ENCODE results near the gene TEAD1. TPM values are rescaled to one million over a fixed set of nuclear protein-coding genes. Genes with fewer than 3 reads are reported as not detected.

Gene TEAD1
- total RNA-seq, 2 experiments from 2014 or later, result 0.43 to 0.68 TPM

DNA sequence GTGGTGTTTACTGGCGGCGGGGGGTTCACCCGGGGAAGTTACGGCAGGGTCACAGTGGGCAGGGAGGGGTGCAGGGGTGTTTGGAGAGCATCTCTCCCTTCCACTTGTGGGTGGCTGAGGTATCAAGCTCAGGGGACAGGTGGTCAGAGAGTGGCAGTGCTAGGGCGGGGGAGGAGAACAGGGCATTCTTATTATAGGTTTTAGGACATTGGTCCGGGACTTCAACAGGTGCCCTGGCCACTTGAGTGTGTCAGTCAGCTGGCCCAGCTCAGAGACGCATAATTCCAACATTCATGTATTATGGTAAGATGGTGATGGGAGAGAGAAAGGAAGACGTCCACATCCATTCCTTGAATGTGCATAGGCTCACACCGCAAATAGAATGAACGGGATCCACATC lies 101.7 kb downstream of the TEAD1 start:
- no peaks in the 10 kb centered on the region for H3K9me3 Mint-ChIP-seq
- DNase-seq, result no peak
- H3K36me3 Mint-ChIP-seq, result no peaks in the 10 kb centered on the region
- H3K4me1 Mint-ChIP-seq, result peaks cover 2% of the 10 kb centered on the region
- H3K27me3 Mint-ChIP-seq, result peaks cover 23% of the 10 kb centered on the region
- no peak overlapping the region for H3K4me3 Mint-ChIP-seq
- H3K27ac Mint-ChIP-seq, result no peak overlapping the region

- Mint-ChIP-seq H3K27me3 (peaks cover 24% of the 10 kb centered on the region), H3K9me3 (no peaks in the 10 kb centered on the region), H3K36me3 (no peaks in the 10 kb centered on the region), H3K4me1 (no peaks in the 10 kb centered on the region), H3K27ac (no peak overlapping the region), H3K4me3 (no peak overlapping the region)
- no peak for DNase-seq
These were observed 103.1 kb downstream of the TEAD1 start for GRCh38 chr11:12777208-12777874.

DNA sequence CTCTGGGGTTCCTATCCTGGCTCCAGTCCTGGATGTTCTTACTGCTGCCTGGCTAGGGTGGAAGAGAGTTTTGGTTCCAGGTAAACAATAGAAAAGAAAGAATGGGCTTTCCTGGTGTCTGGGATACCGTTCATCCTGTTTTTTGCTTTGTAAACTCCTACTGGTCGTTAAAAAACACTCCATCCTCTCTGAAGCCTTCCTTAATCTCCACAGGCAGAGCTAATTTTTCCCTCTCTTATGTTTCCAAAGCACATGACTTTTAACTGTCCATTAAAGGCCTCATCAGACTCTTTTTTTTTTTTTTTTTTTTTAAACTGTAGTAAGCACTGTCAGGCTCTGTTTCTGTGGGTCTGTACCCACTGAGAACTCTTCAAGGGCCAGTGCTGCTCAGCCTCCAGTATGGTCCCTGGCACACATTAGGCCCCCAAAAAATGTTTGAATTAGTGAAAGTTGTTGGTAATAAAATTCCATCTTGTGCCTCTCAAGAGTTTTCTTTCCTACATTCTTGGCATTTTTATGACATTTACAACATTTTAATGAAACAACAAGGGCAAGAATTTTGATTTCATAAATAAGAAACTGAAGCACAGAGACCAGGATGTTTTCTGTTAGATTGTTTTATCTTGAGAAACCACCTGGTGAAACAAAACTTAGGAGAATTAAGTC lies 104.2 kb downstream of the TEAD1 start:
- Mint-ChIP-seq H3K9me3 (no peaks in the 10 kb centered on the region), H3K4me3 (no peak overlapping the region), H3K27me3 (peaks cover 30% of the 10 kb centered on the region), H3K36me3 (no peaks in the 10 kb centered on the region), H3K4me1 (no peaks in the 10 kb centered on the region), H3K27ac (no peak overlapping the region)
- DNase-seq, result no peak

- Mint-ChIP-seq H3K27ac (no peak overlapping the region), H3K4me1 (no peaks in the 10 kb centered on the region), H3K9me3 (no peaks in the 10 kb centered on the region), H3K27me3 (peaks cover 23% of the 10 kb centered on the region), H3K4me3 (no peak overlapping the region), H3K36me3 (no peaks in the 10 kb centered on the region)
- no peak for DNase-seq
These were observed 109.5 kb downstream of the TEAD1 start for GRCh38 chr11:12783765-12784164.

DNA sequence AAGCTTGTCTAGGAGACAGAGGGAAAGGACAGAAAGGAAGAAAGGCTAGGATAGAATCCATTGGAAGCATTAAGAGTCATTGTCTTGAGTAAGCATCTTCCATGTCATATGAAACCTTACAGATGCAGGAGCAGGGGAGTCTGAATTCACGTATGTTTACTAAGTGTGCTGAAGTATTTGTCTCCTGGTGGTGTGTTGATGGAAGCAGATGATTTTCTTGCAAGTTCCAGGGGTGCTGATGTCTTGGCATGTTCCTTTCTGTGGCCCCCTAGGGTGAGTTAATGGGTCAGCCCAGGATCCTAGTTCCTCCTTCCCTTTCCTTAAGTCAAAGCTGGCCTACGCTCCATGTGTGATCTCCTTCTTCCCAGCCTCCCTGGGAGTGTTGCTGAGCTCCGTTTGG lies 110.2 kb downstream of the TEAD1 start:
- Mint-ChIP-seq H3K36me3 (no peaks in the 10 kb centered on the region), H3K4me1 (no peaks in the 10 kb centered on the region), H3K27me3 (peaks cover 18% of the 10 kb centered on the region), H3K27ac (no peak overlapping the region), H3K9me3 (no peaks in the 10 kb centered on the region), H3K4me3 (no peak overlapping the region)
- no peak for DNase-seq

DNA sequence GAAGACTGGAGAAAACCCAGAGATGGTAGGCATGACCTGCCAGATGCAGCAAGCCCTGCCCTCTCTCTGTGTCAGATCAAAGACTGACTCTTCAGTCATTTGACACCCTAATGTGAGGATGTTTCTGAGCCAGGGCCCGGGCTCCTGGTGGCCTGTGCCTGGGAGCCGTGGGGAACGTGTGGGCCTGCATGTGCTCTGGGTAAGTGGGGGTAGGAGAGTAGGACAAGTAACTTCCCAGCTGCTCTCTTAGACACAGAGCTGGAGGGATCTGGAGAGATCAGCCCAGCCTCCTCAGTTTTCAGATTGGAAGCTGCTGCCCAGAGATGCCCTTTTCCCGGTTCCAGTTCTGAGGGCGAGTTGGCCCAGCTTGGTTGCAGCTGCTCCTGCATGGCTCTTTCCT lies 110.8 kb downstream of the TEAD1 start:
- H3K36me3 Mint-ChIP-seq, result no peaks in the 10 kb centered on the region
- no peaks in the 10 kb centered on the region for H3K9me3 Mint-ChIP-seq
- no peaks in the 10 kb centered on the region for H3K4me1 Mint-ChIP-seq
- H3K27ac Mint-ChIP-seq, result no peak overlapping the region
- H3K4me3 Mint-ChIP-seq, result no peak overlapping the region
- DNase-seq, result no peak
- peaks cover 14% of the 10 kb centered on the region for H3K27me3 Mint-ChIP-seq

DNA sequence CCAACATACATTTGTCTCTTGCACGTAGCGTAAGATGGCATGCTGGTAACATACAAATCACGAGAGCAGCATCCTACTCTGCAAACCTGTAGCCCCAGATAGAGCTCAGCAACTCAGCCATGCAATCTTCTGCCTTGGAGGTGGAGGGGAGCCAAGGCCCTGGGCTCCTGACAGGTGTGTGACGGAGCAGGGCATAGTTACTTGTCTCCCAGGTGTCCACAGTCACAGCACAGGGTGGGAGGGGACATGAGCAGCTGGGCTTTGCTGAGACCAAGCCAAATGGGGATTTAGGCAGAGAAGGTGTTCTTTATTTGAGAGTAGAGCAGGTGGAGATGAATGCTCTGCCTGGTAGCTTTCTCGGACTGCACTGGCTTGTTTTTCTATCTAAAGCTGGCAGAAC lies 111.7 kb downstream of the TEAD1 start:
- H3K9me3 Mint-ChIP-seq, result no peaks in the 10 kb centered on the region
- H3K27ac Mint-ChIP-seq, result no peak overlapping the region
- H3K27me3 Mint-ChIP-seq, result peaks cover 17% of the 10 kb centered on the region

DNA sequence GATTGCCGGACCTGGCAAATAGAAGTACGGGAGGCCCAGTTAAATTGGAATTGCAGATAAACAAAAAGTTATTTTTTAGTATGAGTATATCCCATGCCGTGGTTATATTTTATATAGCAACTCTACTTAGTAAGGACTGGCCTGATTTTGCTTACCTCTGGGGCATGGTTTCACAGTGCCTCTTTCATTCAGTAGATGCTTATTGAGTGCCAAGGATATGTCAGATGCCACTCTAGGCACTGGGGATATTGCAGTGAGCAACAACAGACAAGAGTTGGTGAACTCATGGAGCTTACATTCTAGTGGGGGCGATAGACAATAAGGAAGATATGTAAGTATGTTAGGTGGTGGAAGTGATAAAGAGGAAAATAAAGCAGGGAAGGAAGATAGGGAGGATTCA lies 112.2 kb downstream of the TEAD1 start:
- Mint-ChIP-seq H3K4me1 (no peaks in the 10 kb centered on the region), H3K27me3 (peaks cover 17% of the 10 kb centered on the region), H3K9me3 (no peaks in the 10 kb centered on the region), H3K4me3 (no peak overlapping the region), H3K27ac (no peak overlapping the region), H3K36me3 (no peaks in the 10 kb centered on the region)
- DNase-seq, result no peak

More for the DNA sequence above, 111.7 kb downstream of the TEAD1 start:
- H3K4me1 Mint-ChIP-seq, result no peaks in the 10 kb centered on the region
- no peak overlapping the region for H3K4me3 Mint-ChIP-seq
- H3K36me3 Mint-ChIP-seq, result no peaks in the 10 kb centered on the region
- DNase-seq, result no peak

- H3K9me3 Mint-ChIP-seq, result no peaks in the 10 kb centered on the region
- H3K4me3 Mint-ChIP-seq, result no peak overlapping the region
- H3K27ac Mint-ChIP-seq, result no peak overlapping the region
- no peaks in the 10 kb centered on the region for H3K36me3 Mint-ChIP-seq
- H3K4me1 Mint-ChIP-seq, result no peaks in the 10 kb centered on the region
- DNase-seq, result no peak
- peaks cover 17% of the 10 kb centered on the region for H3K27me3 Mint-ChIP-seq
These were observed 112.7 kb downstream of the TEAD1 start for GRCh38 chr11:12786891-12787290.

DNA sequence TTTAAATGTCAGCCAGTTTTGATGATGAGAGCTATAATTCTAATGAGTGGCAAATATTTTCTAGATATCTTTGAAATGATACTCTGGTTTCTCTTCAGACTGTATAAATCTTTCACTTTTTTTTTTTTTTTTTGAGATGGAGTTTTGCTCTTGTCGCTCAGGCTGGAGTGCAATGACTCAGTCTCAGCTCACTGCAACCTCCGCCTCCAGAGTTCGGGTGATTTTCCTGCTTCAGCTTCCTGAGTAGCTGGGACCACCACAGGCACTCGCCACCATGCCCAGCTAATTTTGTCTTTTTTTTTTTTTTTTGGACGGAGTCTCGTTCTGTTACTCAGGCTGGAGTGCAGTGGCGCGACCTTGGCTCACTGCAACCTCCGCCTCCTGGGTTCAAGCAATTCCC lies 113.6 kb downstream of the TEAD1 start:
- Mint-ChIP-seq H3K4me1 (no peaks in the 10 kb centered on the region), H3K9me3 (no peaks in the 10 kb centered on the region), H3K27me3 (peaks cover 12% of the 10 kb centered on the region), H3K27ac (no peak overlapping the region), H3K36me3 (no peaks in the 10 kb centered on the region), H3K4me3 (no peak overlapping the region)
- DNase-seq, result no peak

DNA sequence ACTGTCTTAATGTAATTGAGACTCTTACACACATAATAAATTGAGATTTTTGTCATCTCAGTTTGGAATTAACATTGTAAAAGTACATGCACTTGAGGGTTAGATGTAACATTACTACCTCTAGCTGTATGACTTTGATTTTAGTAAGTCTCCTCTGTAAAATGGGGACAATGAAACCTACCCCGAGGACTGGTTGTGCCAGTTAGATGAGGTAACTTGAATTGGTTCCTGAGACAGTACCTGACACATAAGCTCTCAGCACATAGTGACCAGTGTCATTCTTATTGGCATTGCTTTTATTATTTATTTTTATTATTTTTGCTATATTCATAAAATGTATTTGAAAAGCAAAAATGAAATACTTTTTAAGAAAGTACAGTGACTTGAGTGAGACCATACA lies 114.8 kb downstream of the TEAD1 start:
- H3K4me3 Mint-ChIP-seq, result no peak overlapping the region
- H3K36me3 Mint-ChIP-seq, result no peaks in the 10 kb centered on the region
- H3K4me1 Mint-ChIP-seq, result no peaks in the 10 kb centered on the region
- H3K9me3 Mint-ChIP-seq, result no peaks in the 10 kb centered on the region
- DNase-seq, result no peak
- peaks cover 8% of the 10 kb centered on the region for H3K27me3 Mint-ChIP-seq
- H3K27ac Mint-ChIP-seq, result no peak overlapping the region

GRCh38 chr11:12789596-12790215 lies 115.5 kb downstream of the TEAD1 start:
- Mint-ChIP-seq H3K27me3 (peaks cover 8% of the 10 kb centered on the region), H3K4me1 (no peaks in the 10 kb centered on the region), H3K9me3 (no peaks in the 10 kb centered on the region), H3K27ac (no peak overlapping the region), H3K36me3 (no peaks in the 10 kb centered on the region), H3K4me3 (no peak overlapping the region)
- DNase-seq, result no peak

DNA sequence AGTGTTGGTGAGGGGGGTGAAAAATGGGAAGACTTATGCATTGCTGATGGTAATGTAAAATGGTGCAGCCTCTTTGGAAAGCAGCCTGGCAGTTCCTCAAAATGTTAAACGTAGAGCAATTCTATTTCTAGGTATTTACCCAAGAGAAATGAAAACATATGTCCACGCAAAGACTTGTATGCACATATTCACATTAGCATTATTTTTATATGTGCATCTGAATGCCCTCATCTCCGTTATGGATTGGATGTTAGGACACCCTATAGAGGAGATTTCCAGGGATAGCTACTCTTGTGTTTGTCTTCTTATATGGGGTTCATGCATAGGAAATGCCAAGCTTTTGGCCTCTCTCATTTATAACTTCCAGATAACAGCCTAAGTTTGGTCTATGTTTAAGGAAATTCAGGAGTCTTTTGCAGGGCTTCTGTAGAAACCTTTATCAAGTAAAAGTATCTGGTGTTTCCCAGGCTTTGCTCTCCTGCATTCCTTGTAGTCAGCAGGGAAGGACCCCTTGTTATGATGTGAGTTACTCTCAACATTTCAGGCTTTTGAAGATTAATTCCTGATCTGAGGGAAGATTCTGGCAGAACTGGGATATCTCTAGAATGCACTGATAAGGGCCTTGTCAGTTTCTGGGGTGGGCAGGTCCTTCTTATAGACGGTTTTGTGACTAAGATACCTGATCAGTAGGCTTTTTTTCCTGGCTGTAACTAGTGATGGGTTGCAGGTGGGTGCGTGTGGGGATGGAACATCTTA lies 116.8 kb downstream of the TEAD1 start:
- Mint-ChIP-seq H3K36me3 (no peaks in the 10 kb centered on the region), H3K27ac (no peak overlapping the region), H3K4me1 (no peaks in the 10 kb centered on the region), H3K27me3 (peaks cover 8% of the 10 kb centered on the region), H3K4me3 (no peak overlapping the region), H3K9me3 (no peaks in the 10 kb centered on the region)
- no peak for DNase-seq

GRCh38 chr11:12792018-12792417 lies 117.8 kb downstream of the TEAD1 start:
- H3K4me3 Mint-ChIP-seq, result no peak overlapping the region
- no peak for DNase-seq
- no peaks in the 10 kb centered on the region for H3K36me3 Mint-ChIP-seq
- H3K27me3 Mint-ChIP-seq, result peaks cover 4% of the 10 kb centered on the region
- H3K4me1 Mint-ChIP-seq, result no peaks in the 10 kb centered on the region
- H3K9me3 Mint-ChIP-seq, result no peaks in the 10 kb centered on the region
- H3K27ac Mint-ChIP-seq, result no peak overlapping the region

GRCh38 chr11:12792590-12792989 lies 118.4 kb downstream of the TEAD1 start:
- Mint-ChIP-seq H3K27me3 (peaks cover 9% of the 10 kb centered on the region), H3K9me3 (no peaks in the 10 kb centered on the region), H3K4me3 (no peak overlapping the region), H3K36me3 (no peaks in the 10 kb centered on the region), H3K27ac (no peak overlapping the region), H3K4me1 (no peaks in the 10 kb centered on the region)
- DNase-seq, result no peak

All from activated naive CD8-positive, alpha-beta T cell treated with anti-CD3 and anti-CD28 coated beads for 36 hours (primary cell).